Stimulated activated CD8-positive, alpha-beta memory T cell treated with anti-CD3 and anti-CD28 coated beads, Interleukin-4, amount 100 ng/mL, for 24 hours (primary cell): ENCODE results near the gene ITM2C.
A peak's percentile ranks its signal among the peaks of the same experiment; 100 is the strongest.

Source experiments
- DNase-seq: peaks from one replicate; pipeline ENCODE4 v3.0.0-alpha.2; 2020; ENCODE audit warnings: low read depth

ITM2C gene

GRCh38 chr2:230893338-230893737 is 28.6 kb downstream of the ITM2C start:
- no peak for DNase-seq

- DNase-seq: no peak
Measured at GRCh38 chr2:230893841-230894781, 29.4 kb downstream of the ITM2C start.

GRCh38 chr2:230895536-230896345 is 31.0 kb downstream of the ITM2C start:
- no peak for DNase-seq

- no peak for DNase-seq
Measured at GRCh38 chr2:230896346-230897115, 31.8 kb downstream of the ITM2C start.

GRCh38 chr2:230898016-230898712 is 33.4 kb downstream of the ITM2C start:
- no peak for DNase-seq

- DNase-seq: no peak
Measured at GRCh38 chr2:230898713-230899091, 34.0 kb downstream of the ITM2C start.

GRCh38 chr2:230899287-230899686 is 34.5 kb downstream of the ITM2C start:
- DNase-seq: no peak

GRCh38 chr2:230899786-230900185 is 35.0 kb downstream of the ITM2C start:
- no peak for DNase-seq

- DNase-seq: no peak
Measured at GRCh38 chr2:230900336-230900995, 35.7 kb downstream of the ITM2C start.

- DNase-seq: no peak
Measured at GRCh38 chr2:230901006-230901405, 36.3 kb downstream of the ITM2C start.

- DNase-seq: no peak
Measured at GRCh38 chr2:230902180-230902899, 37.6 kb downstream of the ITM2C start.

GRCh38 chr2:230903231-230904150 is 38.7 kb downstream of the ITM2C start:
- no peak for DNase-seq

- no peak for DNase-seq
Measured at GRCh38 chr2:230904856-230905447, 40.2 kb downstream of the ITM2C start.

- peak; percentile 77 for DNase-seq
Measured at GRCh38 chr2:230905448-230906421, 41.0 kb downstream of the ITM2C start.

GRCh38 chr2:230906471-230907230 is 41.9 kb downstream of the ITM2C start:
- no peak for DNase-seq

- no peak for DNase-seq
Measured at GRCh38 chr2:230907361-230908091, 42.8 kb downstream of the ITM2C start.
